MCF 10A (cell line): ENCODE measurements around the gene PEAK1. TPM values are rescaled to one million over a fixed set of nuclear protein-coding genes. Genes with fewer than 3 reads are reported as not detected.

Experiments
- BruUV-seq: library from RNA; stranded (reverse); fragments of 400-500 nt; replicated peaks from 2 replicates; lab custom pipeline; 2021; lab: Mats Ljungman, UMichigan
- CTCF ChIA-PET: fragments of 300-600 bp; sonication (Branson Sonifier 250); formaldehyde crosslinking; extraction: SDS; loops from one replicate; lab custom pipeline; 2021; ENCODE audit warnings: antibody characterized with exemption, inconsistent platforms; lab: Yijun Ruan, JAX
- POLR2A ChIA-PET: fragments of 300-600, 350-650 bp; sonication (Branson Sonifier 250); formaldehyde crosslinking; extraction: SDS; loops from one replicate; lab custom pipeline; 2020; ENCODE audit warnings: antibody characterized with exemption, inconsistent platforms; lab: Yijun Ruan, JAX
- DNase-seq: peaks from one replicate; pipeline ENCODE4 v3.0.0-alpha.2; 2018; ENCODE audit not compliant: unreplicated experiment
- H3K27ac Mint-ChIP-seq: one replicate; pipeline ENCODE4 v1.8.0; 2022; ENCODE audit warnings: mild to moderate bottlenecking, low read depth, mixed read lengths; ENCODE audit not compliant: unreplicated experiment
- H3K27me3 Mint-ChIP-seq: one replicate; pipeline ENCODE4 v1.8.0; 2022; ENCODE audit warnings: mixed read lengths; ENCODE audit not compliant: insufficient read depth, unreplicated experiment
- H3K36me3 Mint-ChIP-seq: one replicate; pipeline ENCODE4 v1.8.0; 2022; ENCODE audit warnings: mild to moderate bottlenecking, moderate library complexity, mixed read lengths; ENCODE audit not compliant: insufficient read depth, unreplicated experiment
- H3K4me1 Mint-ChIP-seq: one replicate; pipeline ENCODE4 v1.8.0; 2022; ENCODE audit warnings: mixed read lengths; ENCODE audit not compliant: insufficient read depth, unreplicated experiment
- H3K4me3 Mint-ChIP-seq: one replicate; pipeline ENCODE4 v1.8.0; 2022; ENCODE audit warnings: mild to moderate bottlenecking, moderate library complexity, mixed read lengths; ENCODE audit not compliant: unreplicated experiment
- H3K9me3 Mint-ChIP-seq: one replicate; pipeline ENCODE4 v1.8.0; 2022; ENCODE audit warnings: mixed read lengths; ENCODE audit not compliant: unreplicated experiment
- CTCF ChIP-seq: fragments of 200-600 bp; IDR thresholded peaks from one replicate; pipeline ENCODE4 v1.8.0; 2022; ENCODE audit warnings: antibody characterized with exemption, mild to moderate bottlenecking; ENCODE audit not compliant: unreplicated experiment
- intact Hi-C: fragments of 100-400 bp; cut with micrococcal nuclease; formaldehyde crosslinking; loops from 2 replicates; pipeline ENCODE4 v1.14.1; 2022
- total RNA-seq: library from RNA; stranded (reverse); gene quantifications from 2 replicates; pipeline ENCODE4 v1.2.3, GENCODE V29; 2022

Gene PEAK1
- total RNA-seq, 1 experiment from 2014 or later, result 20.0 TPM

- no peak overlapping the region for H3K27ac Mint-ChIP-seq
- peaks cover 6% of the 10 kb centered on the region for H3K36me3 Mint-ChIP-seq
- no TSS peak for BruUV-seq
- intact Hi-C loops, result no loop called here
- H3K4me3 Mint-ChIP-seq, result no peak overlapping the region
- ChIA-PET CTCF (no interaction called here), POLR2A (no interaction called here)
- no peaks in the 10 kb centered on the region for H3K27me3 Mint-ChIP-seq
- TF ChIP-seq CTCF, result no peak
- H3K9me3 Mint-ChIP-seq, result no peaks in the 10 kb centered on the region
- DNase-seq, result no peak
- no peaks in the 10 kb centered on the region for H3K4me1 Mint-ChIP-seq
Observed at GRCh38 chr15:77143191-77143590, 276.7 kb downstream of the PEAK1 start.

- Mint-ChIP-seq H3K36me3 (peaks cover 6% of the 10 kb centered on the region), H3K27me3 (no peaks in the 10 kb centered on the region), H3K27ac (no peak overlapping the region), H3K4me3 (no peak overlapping the region), H3K4me1 (no peaks in the 10 kb centered on the region), H3K9me3 (no peaks in the 10 kb centered on the region)
- DNase-seq, result no peak
- ChIA-PET CTCF (no interaction called here), POLR2A (interaction anchor here (0.6 kb wide), 1 partner anchor 728 kb away, joined by 5 read pairs; no protein-coding TSS in a partner anchor)
- BruUV-seq, result no TSS peak
- intact Hi-C loops, result no loop called here
- no peak for TF ChIP-seq CTCF
Observed at GRCh38 chr15:77140220-77140619, 279.7 kb downstream of the PEAK1 start.

GRCh38 chr15:77139312-77139711 lies 280.6 kb downstream of the PEAK1 start:
- Mint-ChIP-seq H3K27me3 (no peaks in the 10 kb centered on the region), H3K9me3 (no peaks in the 10 kb centered on the region), H3K27ac (no peak overlapping the region), H3K4me1 (no peaks in the 10 kb centered on the region), H3K36me3 (peaks cover 6% of the 10 kb centered on the region), H3K4me3 (no peak overlapping the region)
- CTCF ChIA-PET, result interaction anchor here (0.7 kb wide), 1 partner anchor 21 kb away, joined by 3 read pairs; no protein-coding TSS in a partner anchor
- POLR2A ChIA-PET, result interaction anchor here (0.6 kb wide), 1 partner anchor 240 kb away, joined by 3 read pairs; no protein-coding TSS in a partner anchor
- no TSS peak for BruUV-seq
- no peak for TF ChIP-seq CTCF
- intact Hi-C loops, result no loop called here
- DNase-seq, result no peak

- intact Hi-C loops, result no loop called here
- Mint-ChIP-seq H3K4me1 (no peaks in the 10 kb centered on the region), H3K27ac (no peak overlapping the region), H3K27me3 (no peaks in the 10 kb centered on the region), H3K9me3 (no peaks in the 10 kb centered on the region), H3K4me3 (no peak overlapping the region), H3K36me3 (peaks cover 9% of the 10 kb centered on the region)
- CTCF ChIA-PET, result interaction anchor here (0.6 to 2.6 kb wide), 3 partner anchors 11 to 405 kb away, joined by 4 to 8 read pairs (median 4); no protein-coding TSS in a partner anchor
- no TSS peak for BruUV-seq
- POLR2A ChIA-PET, result interaction anchor here (0.6 to 1.0 kb wide), 3 partner anchors 9 to 114 kb away, joined by 3 to 4 read pairs (median 3); no protein-coding TSS in a partner anchor
- TF ChIP-seq CTCF, result no peak
- DNase-seq, result no peak
Observed at GRCh38 chr15:77138167-77138522, 281.8 kb downstream of the PEAK1 start.
